OCI-LY1 (cell line): ENCODE data around the gene DNAJB8.

ENCODE experiments used
- EZH2 ChIP-seq: fragments of 200-600 bp; sonication (generic), shearing (Covaris generic); IDR thresholded peaks from 2 replicates; pipeline ENCODE4 v1.8.0; 2017; ENCODE audit warnings: borderline replicate concordance, mixed run types, mild to moderate bottlenecking, antibody characterized with exemption, low read length, moderate library complexity, mixed read lengths
- TF ChIP-seq, protein P1 (sequence below): fragments of 200-600 bp; sonication (generic), shearing (Covaris generic); IDR thresholded peaks from 2 replicates; pipeline ENCODE4 v1.5.1; 2017; ENCODE audit warnings: mild to moderate bottlenecking, antibody characterized with exemption, low read length, moderate library complexity, mixed read lengths

DNA sequence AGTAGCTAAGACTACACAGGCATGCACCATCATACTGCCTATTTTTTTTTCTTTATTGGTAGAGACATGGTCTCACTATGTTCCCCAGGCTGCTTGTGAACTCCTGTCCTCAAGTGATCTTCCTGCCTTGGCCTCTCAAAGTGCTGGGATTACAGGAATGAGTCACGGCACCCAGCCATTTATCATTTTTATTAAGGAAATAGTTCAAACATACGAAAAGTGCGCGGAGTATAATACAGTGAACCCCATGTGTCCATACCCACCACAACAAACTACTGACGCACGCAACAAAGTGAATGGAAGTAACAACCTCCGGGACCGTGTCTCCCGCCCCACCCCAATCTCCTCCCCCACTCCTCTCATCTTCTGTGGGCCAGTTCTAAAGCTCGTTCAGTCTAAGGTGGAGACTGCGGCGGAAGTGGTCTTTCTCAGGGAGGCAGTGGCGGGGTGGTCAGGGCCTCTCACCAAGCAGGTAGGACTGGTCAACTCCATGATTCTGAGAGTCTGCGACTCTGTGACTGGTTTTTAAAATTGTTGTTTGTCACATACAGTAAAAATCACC, 42.1 kb downstream of the DNAJB8 start:
- TF ChIP-seq EZH2, result no peak
- TF ChIP-seq, protein P1, sequence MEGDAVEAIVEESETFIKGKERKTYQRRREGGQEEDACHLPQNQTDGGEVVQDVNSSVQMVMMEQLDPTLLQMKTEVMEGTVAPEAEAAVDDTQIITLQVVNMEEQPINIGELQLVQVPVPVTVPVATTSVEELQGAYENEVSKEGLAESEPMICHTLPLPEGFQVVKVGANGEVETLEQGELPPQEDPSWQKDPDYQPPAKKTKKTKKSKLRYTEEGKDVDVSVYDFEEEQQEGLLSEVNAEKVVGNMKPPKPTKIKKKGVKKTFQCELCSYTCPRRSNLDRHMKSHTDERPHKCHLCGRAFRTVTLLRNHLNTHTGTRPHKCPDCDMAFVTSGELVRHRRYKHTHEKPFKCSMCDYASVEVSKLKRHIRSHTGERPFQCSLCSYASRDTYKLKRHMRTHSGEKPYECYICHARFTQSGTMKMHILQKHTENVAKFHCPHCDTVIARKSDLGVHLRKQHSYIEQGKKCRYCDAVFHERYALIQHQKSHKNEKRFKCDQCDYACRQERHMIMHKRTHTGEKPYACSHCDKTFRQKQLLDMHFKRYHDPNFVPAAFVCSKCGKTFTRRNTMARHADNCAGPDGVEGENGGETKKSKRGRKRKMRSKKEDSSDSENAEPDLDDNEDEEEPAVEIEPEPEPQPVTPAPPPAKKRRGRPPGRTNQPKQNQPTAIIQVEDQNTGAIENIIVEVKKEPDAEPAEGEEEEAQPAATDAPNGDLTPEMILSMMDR, result no peak
